Muscle of leg (tissue), 11 donors: Measurements from ENCODE around the gene FGGY. TPM values are rescaled to one million over a fixed set of nuclear protein-coding genes. Genes with fewer than 3 reads are reported as not detected.

Source experiments
- DNase-seq: peaks from one replicate; pipeline ENCODE4 v3.0.0; 2013
- H3K27ac ChIP-seq: one replicate; pipeline ENCODE4 v1.5.1; 2013; ENCODE audit warnings: mild to moderate bottlenecking, low read length, control low read depth
- H3K27me3 ChIP-seq: one replicate; pipeline ENCODE4 v1.6.1; 2013; ENCODE audit warnings: low read length; ENCODE audit not compliant: control insufficient read depth, insufficient read depth
- H3K36me3 ChIP-seq: one replicate; pipeline ENCODE4 v1.6.1; 2013; ENCODE audit warnings: low read length; ENCODE audit not compliant: control insufficient read depth, insufficient read depth
- H3K4me1 ChIP-seq: one replicate; pipeline ENCODE4 v1.6.1; 2013; ENCODE audit warnings: low read length; ENCODE audit not compliant: control insufficient read depth, insufficient read depth
- H3K4me3 ChIP-seq: one replicate; pipeline ENCODE4 v1.5.1; 2013; ENCODE audit warnings: low read length, control low read depth
- H3K9me3 ChIP-seq: replicated peaks from 2 replicates; pipeline ENCODE4 v1.6.1; 2013; ENCODE audit warnings: low read depth, low read length; ENCODE audit not compliant: control insufficient read depth
- WGBS: methylation state at CpG from one replicate; pipeline ENCODE4 v1.1.5; 2013; ENCODE audit warnings: missing lambda C conversion rate; ENCODE audit not compliant: insufficient coverage; 5-methylcytosine and 5-hydroxymethylcytosine counted together
- polyA plus RNA-seq, 8 donors: library from polyadenylated mRNA; unstranded; fragments of 120-200 nt; gene quantifications; one replicate each; pipeline versions ENCODE4 v1.2.1 to v1.2.3, GENCODE V29; 2013; ENCODE audit warnings: inconsistent platforms in 1 of 8, low replicate concordance in 1 of 8; ENCODE audit not compliant: insufficient read length in 8 of 8, insufficient read depth in 1 of 8
- total RNA-seq: library from RNA; stranded (reverse); fragments of 120-200 nt; gene quantifications from one replicate; pipeline ENCODE4 v1.2.4, GENCODE V29; 2013

FGGY gene
- total and polyA plus RNA-seq, 9 donors, result 8.0 to 23.7 (median 12.7) TPM

- H3K27me3 ChIP-seq, result no peaks in the 10 kb centered on the region
- no peaks in the 10 kb centered on the region for H3K36me3 ChIP-seq
- H3K27ac ChIP-seq, result no peak overlapping the region
- no peak for DNase-seq
- no peak overlapping the region for H3K4me3 ChIP-seq
- no peaks in the 10 kb centered on the region for H3K9me3 ChIP-seq
- peaks cover 13% of the 10 kb centered on the region for H3K4me1 ChIP-seq
Measured at GRCh38 chr1:59417406-59417805, 120.5 kb downstream of the FGGY start.

DNA sequence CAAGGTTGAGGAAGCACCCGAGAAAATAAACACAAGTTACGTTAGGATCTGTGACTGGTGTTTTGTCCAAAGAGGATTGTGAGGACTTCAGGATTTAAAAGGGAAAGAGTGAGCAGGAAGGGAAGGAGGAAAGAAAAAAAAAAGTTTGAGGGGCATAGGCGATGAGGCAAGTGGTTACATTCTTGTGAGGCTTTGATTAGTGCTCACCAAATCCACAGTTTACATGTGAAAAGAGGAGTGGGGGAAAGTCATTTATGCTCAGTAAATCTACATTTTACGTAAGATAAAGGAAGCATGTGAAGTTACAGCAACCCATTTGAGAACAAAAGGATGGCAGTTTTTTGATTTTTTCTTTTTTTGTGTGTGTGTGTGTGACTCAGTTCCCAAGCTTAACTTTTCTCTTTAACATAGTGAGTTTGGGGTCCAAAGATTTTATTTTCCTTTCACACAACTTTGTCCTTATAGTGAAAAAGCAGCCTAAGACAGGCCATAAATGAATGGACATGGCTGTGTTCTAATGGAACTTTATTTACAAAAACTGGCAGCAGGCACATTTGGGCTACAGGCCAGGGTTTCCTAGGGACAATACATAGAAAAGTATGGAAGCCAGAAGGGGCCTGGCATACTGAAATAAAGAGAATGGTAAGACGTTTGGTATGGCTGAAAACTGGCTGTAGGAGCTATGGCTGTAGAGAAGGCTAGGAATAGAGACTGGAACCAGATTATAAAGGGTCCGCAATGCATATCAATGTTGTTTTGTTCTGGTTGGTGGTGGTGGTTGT, 121.7 kb downstream of the FGGY start:
- Histone ChIP-seq H3K4me1 (peaks cover 18% of the 10 kb centered on the region), H3K9me3 (no peaks in the 10 kb centered on the region), H3K4me3 (no peak overlapping the region), H3K27me3 (no peaks in the 10 kb centered on the region), H3K27ac (no peak overlapping the region), H3K36me3 (no peaks in the 10 kb centered on the region)
- 80% methylated on average over 4 of the region's 6 CpGs for WGBS
- no peak for DNase-seq

DNA sequence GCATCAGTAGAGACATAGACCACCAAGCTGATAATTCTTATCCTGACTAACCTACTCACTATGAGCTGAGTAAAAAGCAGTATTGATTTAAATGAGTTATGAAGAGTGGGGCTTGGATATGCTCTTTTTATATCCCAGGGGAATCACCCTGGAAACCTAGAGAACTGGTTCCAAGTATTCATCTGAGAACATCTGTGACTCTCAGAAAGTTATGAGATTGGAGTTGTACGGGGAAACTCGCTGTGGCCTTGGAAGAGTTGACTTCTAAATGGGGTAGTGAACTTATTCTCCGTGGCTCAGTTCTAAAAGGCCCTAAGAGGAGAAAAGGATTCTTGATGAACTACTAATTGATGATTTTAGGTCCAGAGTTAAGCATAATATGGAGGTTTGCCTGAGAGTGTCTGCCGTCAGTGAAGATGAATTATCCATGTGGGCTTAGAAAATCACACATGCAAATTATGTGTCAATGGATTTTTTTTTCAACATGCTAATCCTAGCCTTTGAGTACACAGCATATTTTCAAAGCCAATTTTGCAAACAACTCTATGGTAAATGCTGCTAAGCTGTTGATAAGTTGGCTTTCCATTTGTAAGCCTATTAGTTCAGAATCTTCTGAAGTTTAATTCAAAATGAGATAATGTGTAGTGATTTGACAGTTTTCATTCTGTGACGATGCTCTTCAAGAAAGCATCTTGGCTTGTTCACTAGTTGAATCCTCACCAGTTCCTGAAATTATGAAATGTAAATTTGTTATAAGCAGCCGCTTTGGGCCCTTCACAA, 122.7 kb downstream of the FGGY start:
- Histone ChIP-seq H3K4me3 (no peak overlapping the region), H3K27ac (no peak overlapping the region), H3K4me1 (peaks cover 15% of the 10 kb centered on the region), H3K9me3 (no peaks in the 10 kb centered on the region), H3K27me3 (no peaks in the 10 kb centered on the region), H3K36me3 (no peaks in the 10 kb centered on the region)
- no peak for DNase-seq
- 55% methylated on average over 3 of the region's 6 CpGs for WGBS

- peaks cover 10% of the 10 kb centered on the region for H3K4me1 ChIP-seq
- DNase-seq, result no peak
- WGBS, result no CpG with 5 or more reads among the region's 1 CpG
Measured at GRCh38 chr1:59421232-59421920, 124.5 kb downstream of the FGGY start.

GRCh38 chr1:59422921-59423575, 126.2 kb downstream of the FGGY start:
- no peaks in the 10 kb centered on the region for H3K27me3 ChIP-seq
- no peaks in the 10 kb centered on the region for H3K36me3 ChIP-seq
- H3K27ac ChIP-seq, result peak overlapping the region; percentile 52
- 75% methylated on average over 2 of the region's 6 CpGs for whole genome bisulfite sequencing
- H3K4me3 ChIP-seq, result no peak overlapping the region
- H3K4me1 ChIP-seq, result peaks cover 18% of the 10 kb centered on the region
- DNase-seq, result peak; percentile 69
- no peaks in the 10 kb centered on the region for H3K9me3 ChIP-seq

More at GRCh38 chr1:59421232-59421920, 124.5 kb downstream of the FGGY start:
- Histone ChIP-seq H3K27ac (no peak overlapping the region), H3K36me3 (no peaks in the 10 kb centered on the region), H3K4me3 (no peak overlapping the region), H3K9me3 (no peaks in the 10 kb centered on the region), H3K27me3 (no peaks in the 10 kb centered on the region)

- Histone ChIP-seq H3K36me3 (no peaks in the 10 kb centered on the region), H3K4me1 (peaks cover 22% of the 10 kb centered on the region), H3K4me3 (no peak overlapping the region), H3K9me3 (no peaks in the 10 kb centered on the region), H3K27me3 (no peaks in the 10 kb centered on the region), H3K27ac (peak overlapping the region; percentile 57)
- peak; percentile 71 for DNase-seq
- WGBS, result 78% methylated on average over 6 of the region's 7 CpGs
Measured at GRCh38 chr1:59427155-59427554, 130.3 kb downstream of the FGGY start.

DNA sequence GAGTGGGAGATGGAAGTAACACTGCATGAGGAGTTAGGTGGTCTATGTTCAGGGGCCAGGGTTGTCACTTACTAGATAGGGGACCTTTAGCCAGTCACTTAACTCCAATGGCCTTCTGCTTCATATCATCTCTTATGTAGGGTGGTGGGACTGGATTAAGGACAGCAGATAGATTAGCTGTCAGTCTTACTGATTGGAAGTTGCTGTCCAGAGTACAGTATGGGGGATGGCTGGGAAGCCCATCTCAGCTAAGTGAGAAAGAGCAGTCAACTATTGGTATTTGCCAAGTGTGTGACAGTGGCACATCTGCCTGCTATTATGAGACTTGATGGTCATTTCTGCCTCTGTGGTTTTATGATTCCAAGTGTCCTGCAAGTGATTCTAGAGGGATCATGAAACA, 130.9 kb downstream of the FGGY start:
- no peak for DNase-seq
- Histone ChIP-seq H3K27ac (peak overlapping the region; percentile 57), H3K27me3 (no peaks in the 10 kb centered on the region), H3K36me3 (no peaks in the 10 kb centered on the region), H3K4me3 (no peak overlapping the region), H3K9me3 (no peaks in the 10 kb centered on the region), H3K4me1 (peaks cover 19% of the 10 kb centered on the region)

DNA sequence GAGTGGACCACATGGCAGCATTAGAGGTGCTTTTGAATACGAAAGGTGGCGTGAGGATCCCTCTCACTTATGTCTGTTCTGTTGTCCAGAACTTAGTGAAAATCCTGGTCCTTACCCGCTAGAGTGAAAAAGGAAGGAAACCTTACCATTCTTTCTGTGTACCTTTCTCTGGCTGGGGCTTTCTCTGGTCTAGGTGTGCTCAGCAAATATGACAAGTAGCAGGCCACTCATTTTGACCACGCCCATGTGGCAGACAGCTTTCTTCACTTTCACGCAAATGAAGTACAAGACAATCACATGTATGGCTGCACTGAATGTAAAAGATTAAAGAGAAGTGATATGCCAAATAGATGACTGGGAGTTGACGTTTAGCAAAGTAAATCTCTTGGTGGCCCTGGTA, 131.9 kb downstream of the FGGY start:
- no peaks in the 10 kb centered on the region for H3K36me3 ChIP-seq
- H3K4me3 ChIP-seq, result no peak overlapping the region
- 89% methylated on average over 3 of the region's 6 CpGs for WGBS
- no peaks in the 10 kb centered on the region for H3K27me3 ChIP-seq
- H3K4me1 ChIP-seq, result peaks cover 23% of the 10 kb centered on the region
- H3K9me3 ChIP-seq, result no peaks in the 10 kb centered on the region
- no peak overlapping the region for H3K27ac ChIP-seq
- DNase-seq, result no peak

- Histone ChIP-seq H3K4me3 (no peak overlapping the region), H3K36me3 (no peaks in the 10 kb centered on the region), H3K4me1 (peaks cover 29% of the 10 kb centered on the region), H3K27me3 (no peaks in the 10 kb centered on the region), H3K9me3 (no peaks in the 10 kb centered on the region), H3K27ac (peak overlapping the region; percentile 29)
- no CpG with 5 or more reads among the region's 3 CpGs for WGBS
- DNase-seq, result peak; percentile 41
Measured at GRCh38 chr1:59429656-59430055, 132.8 kb downstream of the FGGY start.
